NCI-H526 (cell line): Measurements from ENCODE around the gene UBAC2.
A peak's percentile ranks its signal among the peaks of the same experiment; 100 is the strongest.

Source experiments
- DNase-seq, 2 experiments: peaks; one replicate each; lab custom pipeline; 2025; lab: John Stamatoyannopoulos, UW

The UBAC2 gene

DNA sequence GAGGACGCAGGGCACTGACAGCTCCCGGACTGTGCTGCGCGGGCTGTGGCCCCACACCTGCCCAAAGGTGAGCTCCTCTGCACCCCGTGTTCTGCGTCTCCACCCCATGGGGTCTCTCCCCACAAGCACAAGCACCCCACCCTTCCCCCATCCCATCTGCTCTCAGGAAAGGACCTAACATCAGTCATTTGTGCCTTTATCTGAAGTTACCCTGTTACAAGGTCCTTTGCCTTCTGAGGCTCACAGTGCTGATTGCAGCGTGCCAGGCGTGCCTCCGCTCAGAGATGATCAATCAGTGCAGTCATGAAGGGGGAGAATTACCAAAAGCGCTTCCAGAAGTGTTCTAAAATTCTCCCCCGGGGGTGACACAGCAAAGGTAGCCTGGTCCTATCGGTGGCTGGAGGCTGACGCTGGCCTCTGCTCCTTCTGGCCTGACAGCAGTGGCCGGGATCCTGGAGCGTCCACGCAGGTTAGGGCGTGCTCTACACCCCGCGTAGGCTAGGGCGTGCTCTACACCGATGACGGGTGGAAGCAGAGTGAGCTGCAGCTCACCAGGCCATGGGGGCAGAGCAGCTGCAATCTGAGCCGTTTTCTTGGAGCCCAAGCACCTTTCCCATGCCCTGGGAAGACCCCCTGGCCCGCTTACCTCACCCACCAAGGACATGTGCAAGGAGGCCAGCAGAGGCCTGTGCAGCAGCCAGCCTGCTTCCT is 215.9 kb downstream of the UBAC2 start:
- DNase-seq: no peak

DNA sequence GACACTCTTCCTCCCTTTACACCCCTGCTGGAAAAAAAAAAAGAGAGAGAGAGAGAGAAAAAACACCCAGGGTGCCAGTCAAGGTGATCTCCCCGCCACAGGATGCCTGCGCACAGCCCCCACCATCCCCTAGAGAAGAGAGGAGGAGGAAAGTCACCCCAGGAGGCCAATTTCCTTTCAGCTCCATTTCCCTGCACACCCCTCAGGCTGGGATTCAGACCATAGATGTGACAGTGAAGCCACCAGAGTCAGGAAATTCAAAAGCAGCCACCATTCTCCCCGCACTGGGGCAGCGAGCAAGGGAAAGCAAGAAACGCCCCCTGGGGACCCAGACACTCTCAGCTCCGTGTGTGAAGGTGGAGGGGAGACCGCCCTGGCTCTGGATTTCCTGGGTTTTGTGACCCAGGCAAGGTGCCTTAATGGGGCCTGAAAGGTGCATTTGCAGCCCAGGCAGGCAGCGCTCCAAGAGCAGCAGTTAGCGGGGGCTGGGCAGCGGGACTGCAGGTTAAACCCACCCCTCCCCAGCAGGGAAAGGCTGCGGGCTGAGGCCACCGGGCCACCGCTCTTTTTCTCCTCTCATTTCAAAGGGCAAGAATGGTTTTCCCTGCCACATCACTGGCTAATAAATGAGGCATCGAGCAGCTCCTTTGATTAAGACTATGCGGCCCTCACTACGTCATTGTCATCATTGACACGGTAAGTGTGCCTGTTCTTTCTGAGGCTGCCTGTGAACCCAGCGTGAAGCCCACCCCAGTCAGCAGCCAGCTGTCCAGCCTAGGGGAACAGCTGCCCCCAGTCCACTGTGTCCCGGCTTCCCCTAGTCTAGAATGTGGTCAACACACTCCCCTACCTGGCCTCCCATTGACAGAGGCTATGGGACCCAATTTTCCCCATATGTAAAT is 216.8 kb downstream of the UBAC2 start:
- peak in 1 of 2 experiments; percentile 16 for DNase-seq

DNA sequence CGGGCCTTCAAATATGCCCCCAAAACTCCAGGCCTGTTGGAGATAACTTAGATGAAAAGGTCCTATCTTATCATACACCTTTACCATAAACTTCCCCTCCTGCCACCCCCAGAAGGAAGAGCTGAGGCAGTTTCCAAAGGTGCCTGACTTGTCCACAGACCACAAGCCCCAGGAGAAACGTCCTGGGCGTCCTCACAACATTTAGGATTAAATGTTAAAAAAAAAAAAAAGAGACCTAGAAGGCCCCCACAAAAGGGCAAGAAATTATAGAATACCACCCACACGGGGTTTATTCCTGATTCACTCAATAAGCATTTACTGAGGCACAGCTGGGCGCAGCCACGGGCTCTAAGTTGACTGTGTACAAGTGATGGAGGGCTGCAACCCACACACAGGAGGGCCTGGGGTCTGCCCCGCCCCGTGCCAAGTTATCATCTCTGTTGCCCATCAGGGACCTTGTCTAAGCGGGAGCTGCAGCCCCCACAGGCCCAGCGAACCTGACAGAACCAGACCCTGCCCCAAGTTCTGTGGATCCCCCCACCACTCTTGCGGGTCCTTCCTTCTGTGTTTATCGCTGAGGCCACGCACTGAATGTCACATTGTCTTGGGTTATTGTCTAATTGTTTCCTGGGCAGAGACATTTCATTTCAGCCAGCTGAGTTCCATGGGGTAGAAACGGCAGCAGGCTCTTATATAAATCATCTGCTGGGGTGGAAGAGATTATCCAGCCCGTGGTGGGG is 217.6 kb downstream of the UBAC2 start:
- DNase-seq: no peak

DNA sequence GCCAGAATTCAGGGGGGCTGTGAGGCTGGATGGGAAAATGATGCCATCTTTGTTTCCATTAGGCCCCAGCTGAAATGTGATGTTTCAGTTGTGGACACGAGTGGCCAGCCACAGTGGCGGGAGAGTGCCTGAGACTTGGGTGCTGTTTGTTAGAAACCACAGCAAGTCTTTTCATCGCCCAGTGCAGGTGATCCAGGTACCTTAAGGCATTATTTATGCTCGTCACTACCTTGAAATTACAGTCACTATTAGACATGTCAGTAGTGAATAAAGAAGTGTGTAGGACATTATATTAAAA is 218.1 kb downstream of the UBAC2 start:
- no peak for DNase-seq

DNA sequence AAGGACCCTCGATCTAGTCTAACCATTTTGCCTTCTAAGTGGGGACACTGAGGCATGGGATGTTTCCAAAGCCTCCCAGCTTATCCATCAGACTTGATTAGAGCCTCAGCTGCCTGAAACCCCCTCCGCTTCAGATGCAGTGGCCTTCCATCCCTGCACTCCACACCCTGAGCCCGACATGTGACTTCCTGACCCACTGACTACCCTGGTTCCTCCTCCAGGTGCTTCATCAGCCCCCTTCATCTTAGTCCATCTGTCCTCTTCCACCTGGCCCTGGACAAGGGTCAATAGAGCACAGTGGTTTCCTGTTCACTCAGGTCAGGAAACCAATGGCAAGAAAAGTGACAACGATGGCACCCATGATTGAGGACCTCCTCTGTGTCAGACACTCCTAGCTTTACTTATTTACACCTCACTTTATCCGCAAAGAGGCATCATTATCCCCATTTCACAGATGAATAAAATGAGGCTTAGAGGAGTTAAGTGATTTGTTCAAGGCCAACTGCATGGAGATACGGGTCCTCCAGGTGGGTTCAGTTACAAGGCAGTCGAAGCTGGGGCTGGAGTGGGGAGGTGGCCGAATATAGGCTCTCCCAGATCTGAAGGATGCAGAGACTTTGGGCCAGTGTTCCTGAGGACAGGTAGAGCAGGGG is 219.1 kb downstream of the UBAC2 start:
- DNase-seq: no peak

DNA sequence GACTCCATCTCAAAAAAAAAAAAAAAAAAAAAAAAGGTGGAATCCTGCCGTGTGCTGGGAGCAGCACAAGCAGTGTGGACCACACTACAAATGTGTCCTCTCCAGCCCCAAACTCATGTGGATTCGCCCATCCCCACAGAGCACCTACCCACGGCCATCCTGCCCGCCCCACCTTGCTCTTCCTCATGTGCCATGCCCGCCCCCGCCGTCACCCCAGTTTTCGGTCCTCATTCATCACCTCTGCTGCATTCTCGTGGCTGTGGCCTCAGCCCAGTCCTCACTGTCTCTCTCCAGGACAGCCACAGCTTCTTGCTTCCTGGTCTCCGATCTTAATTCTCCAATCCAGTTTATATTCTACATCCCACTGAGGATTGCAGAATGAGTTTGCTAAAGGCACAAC is 220.6 kb downstream of the UBAC2 start:
- DNase-seq: no peak

DNA sequence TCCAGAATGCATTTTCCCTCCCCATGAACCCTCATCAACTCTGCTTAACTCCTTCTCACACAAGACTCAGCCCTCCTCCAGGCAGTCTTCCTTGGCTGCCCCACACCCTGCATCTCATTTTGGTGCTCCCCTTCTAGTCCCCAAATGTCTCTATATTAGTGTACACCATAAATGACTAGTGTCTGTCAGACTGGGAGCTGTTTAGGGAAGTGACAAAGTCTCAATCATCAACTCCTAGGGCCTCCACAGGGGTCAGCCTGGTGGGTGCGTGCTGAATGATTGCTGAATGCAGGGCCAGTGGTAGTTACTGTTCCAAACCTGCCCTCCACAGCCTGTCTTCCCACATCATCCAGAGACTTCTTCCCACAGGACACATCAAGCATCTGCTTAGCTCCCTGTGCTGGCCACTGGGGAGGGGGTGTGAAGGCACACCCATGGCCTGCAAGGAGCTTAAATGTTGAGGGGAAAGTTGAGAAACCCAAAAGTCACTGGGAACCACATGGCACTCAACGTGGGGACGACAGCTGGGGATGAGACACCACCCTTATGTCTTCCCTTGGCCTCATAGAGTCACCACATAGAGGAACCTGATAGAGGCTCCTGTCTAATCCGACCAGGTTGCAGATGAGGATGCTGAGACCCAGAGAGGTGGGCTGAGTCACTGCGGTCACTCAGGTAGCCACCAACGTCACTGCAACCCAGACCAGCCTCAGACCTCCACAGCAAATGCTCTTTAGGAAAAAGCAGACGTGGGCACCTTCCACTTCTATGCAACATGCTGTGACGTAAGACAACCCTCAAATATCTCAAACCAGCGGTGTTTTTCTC is 221.3 kb downstream of the UBAC2 start:
- no peak for DNase-seq

DNA sequence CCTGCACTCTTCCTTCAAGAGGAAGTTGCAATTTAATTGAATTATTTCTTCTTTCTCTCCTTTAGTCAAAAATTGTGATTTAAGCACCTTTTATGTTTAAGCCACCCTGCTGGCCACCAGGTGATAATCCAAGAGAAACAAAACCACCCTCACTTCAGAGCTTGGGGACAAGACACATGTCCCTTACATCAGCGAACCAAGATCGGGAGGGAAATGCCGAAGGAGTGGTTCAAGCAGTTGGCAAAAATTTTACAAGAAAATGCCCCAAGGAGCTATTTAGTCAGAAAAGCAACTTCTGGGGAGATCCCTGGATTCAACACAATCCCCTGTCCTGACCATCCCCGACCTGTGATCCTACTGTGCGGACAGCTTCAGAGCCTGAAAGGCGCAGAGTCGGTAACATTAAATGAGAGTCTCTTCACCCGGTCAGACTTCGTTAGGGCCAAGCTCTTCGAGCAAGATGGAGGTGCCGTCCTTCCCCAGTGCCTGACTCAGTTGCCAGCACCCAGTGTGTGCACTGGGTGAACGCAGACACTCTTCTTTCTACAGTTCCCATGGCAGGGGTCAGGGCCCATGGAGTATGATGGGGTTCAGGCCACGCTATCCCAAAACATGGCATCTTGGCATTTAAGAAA is 222.0 kb downstream of the UBAC2 start:
- no peak for DNase-seq

DNA sequence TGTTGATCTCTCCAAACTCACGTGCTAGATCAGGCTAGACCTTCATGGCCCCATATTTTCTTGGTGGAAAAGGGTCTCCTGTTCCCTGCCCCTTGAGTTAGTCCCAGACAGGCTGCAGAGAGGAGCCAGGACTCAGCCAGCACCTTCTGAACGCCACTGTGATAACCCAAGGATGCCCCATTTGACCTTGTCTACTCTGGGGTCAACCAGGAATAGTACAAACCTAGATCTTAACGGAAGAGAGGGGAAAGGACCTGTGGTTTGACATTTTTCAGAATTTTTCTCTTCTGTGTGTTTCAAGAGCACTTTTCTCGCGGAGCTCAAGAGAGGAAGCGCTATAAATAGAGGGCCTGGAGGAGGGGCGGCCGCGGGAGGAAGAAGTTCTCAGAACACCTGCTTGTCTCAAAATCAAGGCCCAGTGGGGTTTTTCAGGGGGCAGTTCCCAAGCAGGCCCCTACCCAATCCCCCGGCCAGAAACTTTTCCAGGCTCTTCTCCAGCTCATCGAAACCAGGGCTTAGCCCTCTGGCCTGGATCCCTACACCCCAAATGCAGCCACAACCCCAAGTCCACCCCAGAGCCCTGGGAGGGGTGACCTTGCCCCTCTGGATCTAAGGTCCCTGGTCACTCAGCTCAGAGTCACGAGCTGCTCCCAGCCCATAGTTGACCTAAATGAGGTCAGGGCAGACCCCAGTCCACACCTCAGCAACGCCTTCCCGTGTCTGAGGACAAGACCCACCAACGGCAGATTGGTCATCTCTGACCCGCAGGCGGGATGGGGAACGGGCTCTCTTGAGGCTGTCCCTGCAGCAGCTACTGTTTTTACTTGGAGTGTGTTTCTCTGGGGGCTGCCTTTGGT is 225.1 kb downstream of the UBAC2 start:
- no peak for DNase-seq

DNA sequence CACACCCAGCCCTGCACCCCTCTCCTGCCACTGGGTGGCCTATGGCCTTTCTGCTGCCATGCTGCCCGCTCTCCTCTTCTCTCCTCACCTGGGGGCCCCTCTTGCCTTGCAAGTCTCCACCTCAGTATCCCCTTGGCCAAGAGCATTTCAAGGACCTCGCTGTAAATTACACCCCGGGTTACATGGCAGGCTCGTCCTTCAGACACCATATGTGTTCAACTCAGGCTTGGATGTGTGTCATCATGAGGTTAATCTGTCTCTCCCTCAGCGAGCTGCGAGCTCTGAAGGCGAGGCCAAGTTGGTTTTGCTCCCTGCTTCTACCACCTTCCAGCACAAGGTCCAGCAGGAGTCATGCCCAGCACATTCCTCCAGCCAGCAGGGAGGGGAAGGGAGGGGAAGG is 225.8 kb downstream of the UBAC2 start:
- DNase-seq: no peak

DNA sequence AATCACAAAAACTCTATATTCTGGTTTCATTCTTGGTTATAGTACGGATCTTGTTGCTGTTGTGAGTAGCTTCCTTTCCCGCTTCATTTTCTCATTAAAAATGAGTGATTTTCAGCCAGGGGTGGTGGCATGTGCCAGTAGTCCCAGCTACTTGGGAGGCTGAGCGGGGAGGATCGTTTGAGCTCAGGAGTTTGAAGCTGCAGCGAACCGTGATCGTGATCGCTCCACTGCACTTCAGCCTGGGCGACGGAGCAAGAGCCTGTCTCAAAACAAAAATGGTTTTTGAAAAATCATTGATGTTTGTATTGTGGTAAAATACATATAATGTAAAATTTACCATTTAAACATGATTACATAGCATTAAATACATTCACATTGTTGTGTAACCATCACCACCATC is 229.0 kb downstream of the UBAC2 start:
- DNase-seq: no peak

DNA sequence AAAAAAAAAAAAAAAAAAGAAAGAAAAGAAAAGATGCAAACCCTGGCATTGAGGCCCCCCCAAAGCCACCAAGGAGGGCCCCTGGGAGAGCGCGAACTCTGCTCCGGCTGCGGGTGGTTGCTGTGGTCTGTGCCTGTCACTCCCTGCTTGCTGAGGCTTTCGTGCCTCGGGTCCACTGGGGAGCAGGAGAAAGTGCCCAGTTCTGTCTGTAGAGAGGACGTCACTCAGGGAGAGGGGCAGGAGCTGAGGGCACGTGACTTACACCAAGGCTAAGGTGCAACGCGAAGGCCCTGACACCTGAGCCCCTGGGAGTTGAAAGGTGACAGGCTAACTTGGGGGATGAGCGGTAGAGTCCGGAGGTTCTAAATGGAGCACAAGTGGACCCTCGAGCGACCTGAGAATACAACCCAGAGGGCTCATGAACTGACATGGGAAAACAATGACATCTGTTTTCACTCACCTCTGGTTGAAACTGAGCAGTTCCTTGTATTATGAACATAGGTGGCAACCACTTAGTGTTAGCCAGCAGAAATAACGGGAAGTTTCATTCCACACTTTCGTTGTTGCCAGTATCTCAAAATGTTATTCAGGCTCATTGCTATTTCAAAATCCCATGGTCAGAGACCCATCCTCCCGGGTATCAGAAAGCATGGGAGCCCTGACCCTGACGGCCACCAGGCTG is 231.4 kb downstream of the UBAC2 start:
- DNase-seq: no peak

DNA sequence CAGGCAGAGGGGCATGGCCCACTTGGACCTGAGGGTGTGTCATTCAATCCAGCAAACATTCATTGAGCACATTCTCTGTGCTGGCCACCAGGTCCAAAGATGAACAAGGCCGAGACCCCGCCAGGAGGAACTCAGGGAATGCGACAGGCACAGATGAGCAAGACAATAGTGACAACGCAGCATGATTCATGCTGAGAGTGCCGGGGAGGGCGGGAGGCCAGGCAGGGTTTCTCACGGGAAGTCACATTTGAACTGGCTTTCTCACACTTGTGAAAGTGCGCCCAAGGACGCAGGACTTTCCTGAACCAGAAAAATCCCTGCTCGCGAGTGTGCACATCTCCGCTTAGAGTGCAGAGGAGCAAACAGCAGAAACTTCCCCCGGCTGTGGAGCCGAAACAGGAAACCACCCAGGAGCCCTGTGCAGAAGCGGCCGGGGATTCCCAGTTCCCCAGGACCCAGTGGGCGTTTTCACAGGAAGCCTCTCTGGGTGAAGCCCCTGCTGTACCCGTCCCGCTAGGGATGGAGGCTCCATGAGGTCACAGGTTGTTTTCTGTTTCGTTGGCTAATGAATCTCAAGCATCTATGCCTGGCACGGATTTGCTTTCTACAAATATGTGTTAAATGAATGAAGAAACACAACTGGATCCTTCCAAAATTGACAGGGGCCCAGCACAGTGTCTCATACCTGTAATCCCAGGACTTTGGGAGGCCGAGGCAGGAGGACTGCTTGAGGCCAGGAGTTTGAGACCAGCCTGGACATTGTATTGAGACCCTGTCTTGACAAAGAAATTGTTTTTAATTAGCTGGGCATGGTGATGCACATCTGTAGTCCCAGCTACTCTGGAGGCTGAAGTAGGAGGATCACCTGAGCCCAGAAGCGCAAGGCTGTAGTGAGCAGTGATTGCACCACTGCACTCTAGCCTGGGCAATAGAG is 232.2 kb downstream of the UBAC2 start:
- DNase-seq: no peak

DNA sequence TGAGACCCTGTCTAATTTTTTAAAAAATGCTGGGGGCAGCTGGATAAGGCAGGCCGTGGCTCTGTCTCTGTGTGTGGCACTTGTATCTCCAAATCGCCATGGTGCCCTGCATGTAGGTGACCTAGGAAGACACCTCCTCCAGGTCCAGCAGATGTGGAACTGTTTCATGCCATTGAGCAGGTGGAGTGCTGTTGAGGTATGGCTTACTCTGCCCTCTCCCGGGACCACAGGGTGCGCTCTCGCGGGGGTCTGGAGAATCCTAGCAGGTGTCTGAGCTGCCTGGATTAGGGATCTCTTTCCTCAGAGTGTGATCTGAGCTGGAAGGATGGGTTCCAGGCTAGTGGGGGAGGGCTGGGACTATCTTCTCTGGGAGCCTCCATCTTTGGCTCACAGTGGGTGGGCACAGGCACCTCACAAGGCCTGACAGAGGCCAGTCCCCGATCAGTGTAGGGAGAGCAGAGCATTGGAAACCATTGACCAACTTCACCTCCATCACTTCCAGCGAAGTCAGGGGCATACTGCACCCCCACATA is 233.0 kb downstream of the UBAC2 start:
- no peak for DNase-seq

DNA sequence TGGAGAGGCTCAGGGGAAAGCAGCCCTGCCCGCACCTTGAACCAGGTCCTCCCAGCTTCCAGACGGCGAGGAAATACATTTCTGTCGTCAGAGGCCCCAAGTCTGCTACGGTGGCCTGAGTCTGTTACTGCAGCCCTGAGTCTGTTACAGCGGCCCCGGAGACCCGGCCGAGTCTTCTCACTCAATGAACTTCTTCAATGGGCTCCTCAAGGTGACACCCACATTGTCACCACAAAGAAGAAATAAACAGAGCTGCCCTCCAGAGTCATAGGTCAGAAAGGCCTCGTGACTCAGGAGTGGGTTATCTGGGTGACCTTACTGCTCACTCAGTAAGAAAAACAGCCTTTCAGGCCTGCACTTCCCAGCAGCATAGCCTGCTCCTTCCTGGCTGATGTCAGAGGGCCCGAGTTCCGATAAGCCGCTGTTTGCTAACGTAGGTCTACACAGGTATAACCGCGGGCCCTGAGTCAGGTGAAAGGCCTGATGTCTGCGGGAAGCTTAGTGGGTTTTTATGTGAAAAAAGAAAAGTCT is 233.7 kb downstream of the UBAC2 start:
- DNase-seq: no peak

DNA sequence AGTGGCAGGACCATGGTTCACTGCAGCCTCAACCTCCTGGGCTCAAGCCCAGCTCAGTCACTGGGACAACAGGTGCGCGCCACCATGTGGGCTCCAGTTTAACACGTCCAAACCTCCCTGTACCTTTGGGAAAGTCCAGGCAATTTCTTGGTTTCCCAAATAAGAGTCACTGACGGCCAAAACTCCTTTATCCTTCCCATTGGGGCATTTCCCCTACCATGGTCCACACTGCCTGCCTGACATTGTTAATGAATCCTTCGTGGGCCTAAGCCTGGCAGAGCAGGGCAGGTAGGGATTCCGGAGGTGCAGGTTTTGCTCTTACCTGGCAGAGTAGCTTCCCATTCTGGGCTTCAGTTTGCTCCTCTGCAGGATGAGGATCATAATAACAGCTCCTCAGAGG is 234.5 kb downstream of the UBAC2 start:
- DNase-seq: no peak

DNA sequence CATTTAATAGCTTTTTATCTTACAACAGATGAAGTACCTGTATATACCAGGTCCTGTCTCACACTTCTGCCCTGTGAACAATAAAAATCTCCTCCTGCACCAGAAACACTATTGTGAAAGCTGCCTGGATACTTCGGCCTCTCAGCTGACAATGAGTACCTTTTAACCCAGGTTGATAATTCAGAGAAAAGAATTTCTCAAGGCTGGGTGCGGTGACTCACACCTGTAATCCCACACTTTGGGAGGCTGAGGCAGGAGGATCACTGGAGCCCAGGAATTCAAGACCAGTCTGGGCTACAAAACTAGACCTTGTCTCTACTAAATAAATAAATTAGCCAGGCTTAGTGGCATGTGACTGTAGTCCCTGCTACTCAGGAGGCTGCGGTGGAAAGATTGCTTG is 235.3 kb downstream of the UBAC2 start:
- no peak for DNase-seq
